Left cardiac atrium (tissue), 4 donors: ENCODE data around the gene KAZN. TPM values are rescaled to one million over a fixed set of nuclear protein-coding genes. Genes with fewer than 3 reads are reported as not detected.

ENCODE experiments used
- ATAC-seq, 2 donors: fragments of 200-7000 bp; cut with Tn5 transposase; one replicate each; pipeline ENCODE4 v1.9.1; 2020; ENCODE audit warnings: mild to moderate bottlenecking in 2 of 2, moderate library complexity in 2 of 2
- DNase-seq: peaks from one replicate; pipeline ENCODE4 v3.0.0-alpha.2; 2020
- intact Hi-C, 2 donors: fragments of 100-400 bp; cut with DNase I; formaldehyde crosslinking; loops; one replicate each; pipeline versions ENCODE4 v1.14.1 to v1.15.1; 2022 to 2023
- total RNA-seq, 2 donors: library from RNA; stranded (reverse); fragmentation: NEBNext Ultra II Directional; extraction: Animal tissue kit (Norgen Biotek cat#: 25700); gene quantifications; one replicate each; pipeline ENCODE4 v1.2.1, GENCODE V29; 2021
- donor health status: DM: no; HTN: yes; CAD: no.
- donor health status: DM: no; HTN: yes; CAD: no; lungs with severe emphysema.
- donor health status: DM: yes; HTN: yes; CAD: no.
- donor health status: Dilated cardiomyopathy.

Gene KAZN
- total RNA-seq, 2 donors from 2014 or later, result 12.6 to 15.7 TPM

DNA sequence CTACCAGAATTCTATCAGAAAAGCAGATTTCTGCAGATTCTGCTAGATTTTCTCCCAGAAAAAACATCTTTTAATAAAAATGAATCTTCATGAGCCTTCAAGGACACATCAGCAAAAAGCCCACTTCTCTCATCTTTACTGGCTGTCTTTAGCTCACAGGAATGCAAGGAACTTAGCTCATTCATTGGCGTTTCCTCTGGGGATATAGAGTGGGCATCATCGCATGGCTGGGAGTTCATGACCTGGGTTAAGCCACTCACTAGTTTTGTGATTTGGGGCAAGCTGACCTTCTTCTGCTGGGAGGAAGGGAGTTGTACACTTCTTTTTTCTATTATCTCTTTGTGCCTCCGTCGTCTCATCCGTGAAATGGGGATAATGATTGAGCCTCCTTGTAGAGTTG is 149.7 kb downstream of the KAZN start:
- DNase-seq, result no peak
- intact Hi-C loops, result no loop called here
- ATAC-seq, result no peak

DNA sequence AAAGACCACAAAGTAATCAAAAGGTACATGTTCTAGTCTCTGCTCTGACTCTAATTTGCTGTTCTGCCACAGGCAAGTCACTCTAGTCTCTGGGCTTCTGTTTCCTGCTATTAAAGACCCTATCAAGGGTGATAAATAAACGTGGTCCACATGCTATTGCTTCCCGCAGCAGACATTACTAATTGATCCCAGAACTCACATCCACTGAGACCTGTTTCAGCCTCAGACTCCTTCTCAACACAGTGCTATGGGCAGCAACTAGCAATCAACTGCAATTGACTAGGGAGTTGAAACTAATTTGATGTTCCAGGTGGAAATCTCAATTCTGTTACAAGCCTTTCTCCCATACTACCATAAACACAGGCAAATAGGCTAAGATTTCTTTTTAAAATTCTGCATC is 150.5 kb downstream of the KAZN start:
- intact Hi-C loops, result no loop called here
- ATAC-seq (no peak), DNase-seq (no peak)

GRCh38 chr1:14750490-14750889 is 152.0 kb downstream of the KAZN start:
- intact Hi-C loops, result no loop called here
- ATAC-seq, result no peak
- DNase-seq, result no peak

- DNase-seq (no peak), ATAC-seq (no peak)
- intact Hi-C loops, result no loop called here
Observed at GRCh38 chr1:14755518-14756252, 157.2 kb downstream of the KAZN start.

DNA sequence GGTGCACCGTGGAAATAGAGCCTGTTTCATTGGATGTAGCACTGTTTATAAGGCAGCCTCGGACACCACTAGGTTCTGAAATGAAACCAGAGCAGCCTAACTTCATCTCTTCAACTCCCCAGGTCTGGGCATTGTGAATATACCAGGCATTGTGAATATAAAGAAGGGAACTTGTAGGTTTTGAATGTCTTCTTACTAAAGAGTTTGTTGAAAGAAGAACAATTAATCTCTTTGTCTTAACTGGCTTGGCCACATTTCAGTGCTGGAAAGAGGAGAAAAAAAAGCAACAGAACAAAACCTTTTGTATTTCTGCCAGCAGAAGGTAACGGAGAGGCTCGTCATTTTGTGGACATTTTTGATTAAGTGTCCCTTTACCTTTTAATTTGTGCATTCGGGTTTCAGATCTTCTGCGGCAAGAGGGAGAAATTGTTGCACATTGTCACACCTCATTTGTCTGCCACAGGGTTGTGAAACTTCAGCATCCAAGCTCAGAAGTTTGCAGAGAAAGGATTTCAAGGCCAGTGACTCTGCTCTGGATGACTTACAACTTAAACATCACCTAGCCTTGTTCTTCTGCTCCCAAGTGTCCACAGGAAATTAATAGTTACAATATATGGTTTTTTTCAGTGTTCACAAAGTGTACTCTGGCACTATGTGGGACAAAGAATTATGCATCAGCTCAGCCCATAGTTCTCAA is 158.3 kb downstream of the KAZN start:
- intact Hi-C loops, result no loop called here
- ATAC-seq (no peak), DNase-seq (no peak)

- ATAC-seq (no peak), DNase-seq (no peak)
- intact Hi-C loops, result no loop called here
Observed at GRCh38 chr1:14757286-14757625, 158.8 kb downstream of the KAZN start.

GRCh38 chr1:14759042-14759818 is 160.7 kb downstream of the KAZN start:
- intact Hi-C loops, result no loop called here
- ATAC-seq (no peak), DNase-seq (no peak)

GRCh38 chr1:14759843-14760242 is 161.4 kb downstream of the KAZN start:
- intact Hi-C loops, result no loop called here
- no peak for ATAC-seq

DNA sequence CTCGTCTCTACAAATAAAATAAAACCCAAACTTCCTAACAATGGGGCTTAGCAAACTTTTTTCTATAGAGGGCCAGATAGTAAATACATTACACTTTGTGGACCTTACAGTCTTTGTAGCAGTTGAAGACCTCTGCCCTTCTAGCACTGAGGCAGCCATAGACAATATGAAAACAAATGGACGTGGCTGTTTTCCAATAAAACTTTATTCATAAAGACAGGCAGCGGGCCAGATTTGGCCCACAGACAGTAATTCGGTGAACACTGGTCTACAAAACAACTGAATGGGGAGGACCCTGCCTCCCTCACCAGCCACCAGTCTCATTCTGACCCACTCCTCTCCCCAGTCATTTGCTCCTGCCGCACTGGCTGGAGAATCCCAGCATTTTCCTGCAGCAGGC is 162.3 kb downstream of the KAZN start:
- intact Hi-C loops, result no loop called here
- no peak for DNase-seq
- ATAC-seq, result no peak

More at GRCh38 chr1:14759843-14760242, 161.4 kb downstream of the KAZN start:
- DNase-seq, result no peak

DNA sequence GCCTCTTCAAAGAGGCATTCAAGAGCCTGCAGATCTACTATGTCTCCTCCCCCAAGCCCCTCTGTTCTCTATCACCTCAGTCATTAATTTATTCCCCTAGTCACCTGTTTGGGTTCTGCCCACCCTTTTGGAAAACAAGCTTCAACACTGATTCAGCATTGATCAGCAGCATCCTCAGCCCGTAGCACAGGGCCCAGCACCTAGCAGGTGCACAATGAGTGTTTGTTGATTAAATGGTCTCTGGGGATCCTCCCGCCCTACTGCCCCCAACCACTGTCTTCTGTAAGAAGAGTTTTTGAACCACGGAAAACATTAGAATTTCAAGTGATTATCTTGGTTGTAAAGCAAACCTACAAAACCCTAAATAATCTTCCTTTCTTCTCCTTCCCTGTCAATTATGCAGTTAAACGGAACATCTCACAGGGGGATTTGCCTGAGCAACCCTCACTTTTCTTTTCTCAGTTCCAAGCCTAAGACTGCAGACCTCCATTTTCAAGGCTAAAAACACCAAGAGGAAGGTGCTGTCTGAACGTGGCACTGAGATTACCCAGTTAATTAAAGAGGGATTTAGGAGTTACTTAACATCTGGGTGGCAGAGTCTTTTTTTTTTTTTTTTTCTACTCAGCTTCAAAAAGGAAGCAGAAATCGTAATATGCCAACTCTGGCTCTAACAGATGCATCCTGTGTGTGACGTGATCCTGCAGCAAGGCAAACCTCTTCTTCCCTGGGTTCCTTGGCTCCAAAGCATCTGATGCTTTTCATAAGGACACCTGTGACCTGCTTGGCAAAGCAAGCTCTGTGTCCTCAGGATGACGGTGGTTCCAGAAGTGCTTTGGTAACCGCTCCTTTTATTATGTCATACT is 163.0 kb downstream of the KAZN start:
- no peak for ATAC-seq
- DNase-seq, result no peak
- intact Hi-C loops, result no loop called here

GRCh38 chr1:14763977-14764376 is 165.5 kb downstream of the KAZN start:
- intact Hi-C loops, result no loop called here
- no peak for ATAC-seq
- no peak for DNase-seq

DNA sequence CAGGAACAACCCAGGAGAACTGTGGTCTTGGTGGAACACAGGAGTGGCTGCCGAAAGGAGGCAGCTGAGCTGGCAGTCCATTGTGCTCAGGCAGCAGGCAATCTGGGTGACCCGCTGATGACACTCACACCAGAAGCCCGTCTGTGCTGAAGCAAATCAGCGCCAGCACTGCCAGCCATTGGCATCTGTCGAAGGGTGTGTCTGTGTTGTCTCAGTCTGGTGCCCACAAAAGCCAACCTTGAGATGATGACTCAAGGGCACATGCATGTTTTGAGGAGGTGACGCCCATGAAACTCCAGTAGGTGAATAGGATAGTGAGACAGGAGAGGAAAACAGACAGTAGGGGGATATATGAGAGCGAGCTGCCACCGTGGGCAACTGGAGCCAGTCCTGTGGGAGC is 167.3 kb downstream of the KAZN start:
- ATAC-seq (no peak), DNase-seq (no peak)
- intact Hi-C loops, result loop anchor here in 1 of 2 donors (5.0 kb wide), 1 partner anchor 287 kb away; no protein-coding TSS in a partner anchor

DNA sequence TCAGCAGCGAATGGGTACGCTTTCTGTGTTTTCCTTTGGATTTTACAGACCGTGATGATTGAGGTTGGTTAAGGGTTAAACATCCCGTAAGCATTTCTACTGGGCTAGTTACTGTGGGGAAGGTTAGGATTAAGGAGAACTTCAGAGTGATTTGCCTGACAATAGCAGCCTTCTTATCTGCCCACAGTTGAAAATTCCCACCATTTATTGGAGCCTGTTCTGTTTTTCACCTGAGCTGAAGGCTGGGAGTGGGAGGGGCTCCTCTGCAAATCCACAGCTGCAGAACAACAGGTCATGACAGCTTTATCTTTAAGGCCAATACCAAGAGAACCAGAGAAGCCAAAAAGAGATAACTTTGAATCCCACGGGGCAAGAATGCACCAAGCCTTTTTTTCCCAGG is 168.6 kb downstream of the KAZN start:
- intact Hi-C loops, result loop anchor here in 1 of 2 donors (5.0 kb wide), 1 partner anchor 285 kb away; no protein-coding TSS in a partner anchor
- DNase-seq, result no peak
- ATAC-seq, result peak in 1 of 2 donors; percentile 12

- ATAC-seq (peak in 1 of 2 donors; percentile 51), DNase-seq (no peak)
- intact Hi-C loops, result loop anchor here in 1 of 2 donors (5.0 kb wide), 1 partner anchor 284 kb away; no protein-coding TSS in a partner anchor
Observed at GRCh38 chr1:14768582-14769304, 170.3 kb downstream of the KAZN start.

GRCh38 chr1:14769486-14770274 is 171.2 kb downstream of the KAZN start:
- no peak for ATAC-seq
- intact Hi-C loops, result loop anchor here in 1 of 2 donors (5.0 kb wide), 1 partner anchor 283 kb away; no protein-coding TSS in a partner anchor
- DNase-seq, result no peak

- DNase-seq, result no peak
- intact Hi-C loops, result no loop called here
- ATAC-seq, result no peak
Observed at GRCh38 chr1:14773396-14774025, 175.0 kb downstream of the KAZN start.

DNA sequence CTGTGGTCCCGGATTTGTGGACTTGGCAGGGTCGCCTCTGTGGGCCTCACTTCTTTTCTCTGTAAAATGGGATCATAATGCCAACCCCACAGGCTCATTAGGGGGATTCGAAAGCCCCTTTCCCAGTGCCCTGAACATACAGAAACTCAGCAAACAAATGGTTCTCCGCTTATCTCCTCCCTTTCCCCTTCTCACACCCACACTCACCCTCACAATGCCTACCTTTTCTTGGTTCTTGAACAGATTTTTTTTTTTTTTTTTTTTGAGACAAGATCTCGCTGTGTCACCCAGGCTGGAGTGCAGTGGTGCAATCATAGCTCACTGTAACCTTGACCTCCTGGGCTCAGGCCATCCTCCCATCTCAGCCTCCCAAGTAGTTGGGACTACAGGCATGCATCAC is 175.7 kb downstream of the KAZN start:
- intact Hi-C loops, result no loop called here
- ATAC-seq, result no peak
- no peak for DNase-seq
